Fibroblast of pulmonary artery (primary cell): ENCODE data around the gene HAGH.
A peak's percentile ranks its signal among the peaks of the same experiment; 100 is the strongest.

Experiments used
- DNase-seq: peaks from one replicate; pipeline ENCODE4 v3.0.0-alpha.2; 2010; ENCODE audit warnings: low read depth
- H3K4me3 ChIP-seq: replicated peaks from 2 replicates; pipeline ENCODE4 v1.5.1; 2011; ENCODE audit warnings: low read depth, mild to moderate bottlenecking, control low read depth, low read length, moderate library complexity
- TF ChIP-seq, protein P1 (sequence below): IDR thresholded peaks from 2 replicates; pipeline ENCODE4 v1.5.1; 2011; ENCODE audit warnings: mild to moderate bottlenecking, control low read depth, low read length, inconsistent platforms; ENCODE audit errors: missing control alignments

The HAGH gene

DNA sequence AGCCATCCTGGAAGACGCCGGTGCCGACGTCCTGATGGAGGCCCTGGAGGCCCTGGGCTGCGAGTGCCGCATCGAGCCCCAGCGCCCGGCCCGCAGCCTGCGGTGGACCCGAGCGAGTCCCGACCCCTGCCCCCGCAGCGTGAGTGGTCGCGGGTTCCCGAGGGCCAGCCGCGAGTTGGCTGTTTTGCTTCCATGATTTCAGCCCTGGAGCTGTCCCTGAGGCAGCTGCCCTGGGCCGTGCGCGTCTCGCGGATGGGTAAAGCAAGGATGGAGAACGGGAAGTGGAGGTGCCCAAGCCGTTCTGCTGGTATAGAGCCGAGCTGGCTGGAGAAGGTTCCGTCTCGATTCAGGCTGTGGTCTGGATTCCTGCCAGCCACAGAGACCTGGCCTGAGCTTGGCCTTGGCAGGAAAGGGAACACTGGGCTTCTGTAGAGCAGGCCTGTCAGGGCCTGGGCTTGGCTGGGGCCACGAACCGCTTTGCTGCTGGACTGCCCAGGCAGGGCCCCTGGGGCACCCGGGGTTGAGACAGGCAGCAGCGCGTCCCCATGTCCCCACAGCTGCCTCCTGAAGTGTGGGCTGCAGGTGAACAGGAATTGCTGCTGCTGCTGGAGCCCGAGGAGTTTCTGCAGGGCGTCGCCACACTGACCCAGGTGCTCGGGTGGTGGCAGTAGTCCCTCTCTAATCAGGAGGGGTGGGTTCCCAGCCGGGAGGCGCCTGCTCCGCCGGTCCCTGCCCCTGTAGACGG, 52.8 kb downstream of the HAGH start:
- DNase-seq: no peak
- TF ChIP-seq, protein P1, sequence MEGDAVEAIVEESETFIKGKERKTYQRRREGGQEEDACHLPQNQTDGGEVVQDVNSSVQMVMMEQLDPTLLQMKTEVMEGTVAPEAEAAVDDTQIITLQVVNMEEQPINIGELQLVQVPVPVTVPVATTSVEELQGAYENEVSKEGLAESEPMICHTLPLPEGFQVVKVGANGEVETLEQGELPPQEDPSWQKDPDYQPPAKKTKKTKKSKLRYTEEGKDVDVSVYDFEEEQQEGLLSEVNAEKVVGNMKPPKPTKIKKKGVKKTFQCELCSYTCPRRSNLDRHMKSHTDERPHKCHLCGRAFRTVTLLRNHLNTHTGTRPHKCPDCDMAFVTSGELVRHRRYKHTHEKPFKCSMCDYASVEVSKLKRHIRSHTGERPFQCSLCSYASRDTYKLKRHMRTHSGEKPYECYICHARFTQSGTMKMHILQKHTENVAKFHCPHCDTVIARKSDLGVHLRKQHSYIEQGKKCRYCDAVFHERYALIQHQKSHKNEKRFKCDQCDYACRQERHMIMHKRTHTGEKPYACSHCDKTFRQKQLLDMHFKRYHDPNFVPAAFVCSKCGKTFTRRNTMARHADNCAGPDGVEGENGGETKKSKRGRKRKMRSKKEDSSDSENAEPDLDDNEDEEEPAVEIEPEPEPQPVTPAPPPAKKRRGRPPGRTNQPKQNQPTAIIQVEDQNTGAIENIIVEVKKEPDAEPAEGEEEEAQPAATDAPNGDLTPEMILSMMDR: no peak
- H3K4me3 ChIP-seq: peak overlapping the region; percentile 74

DNA sequence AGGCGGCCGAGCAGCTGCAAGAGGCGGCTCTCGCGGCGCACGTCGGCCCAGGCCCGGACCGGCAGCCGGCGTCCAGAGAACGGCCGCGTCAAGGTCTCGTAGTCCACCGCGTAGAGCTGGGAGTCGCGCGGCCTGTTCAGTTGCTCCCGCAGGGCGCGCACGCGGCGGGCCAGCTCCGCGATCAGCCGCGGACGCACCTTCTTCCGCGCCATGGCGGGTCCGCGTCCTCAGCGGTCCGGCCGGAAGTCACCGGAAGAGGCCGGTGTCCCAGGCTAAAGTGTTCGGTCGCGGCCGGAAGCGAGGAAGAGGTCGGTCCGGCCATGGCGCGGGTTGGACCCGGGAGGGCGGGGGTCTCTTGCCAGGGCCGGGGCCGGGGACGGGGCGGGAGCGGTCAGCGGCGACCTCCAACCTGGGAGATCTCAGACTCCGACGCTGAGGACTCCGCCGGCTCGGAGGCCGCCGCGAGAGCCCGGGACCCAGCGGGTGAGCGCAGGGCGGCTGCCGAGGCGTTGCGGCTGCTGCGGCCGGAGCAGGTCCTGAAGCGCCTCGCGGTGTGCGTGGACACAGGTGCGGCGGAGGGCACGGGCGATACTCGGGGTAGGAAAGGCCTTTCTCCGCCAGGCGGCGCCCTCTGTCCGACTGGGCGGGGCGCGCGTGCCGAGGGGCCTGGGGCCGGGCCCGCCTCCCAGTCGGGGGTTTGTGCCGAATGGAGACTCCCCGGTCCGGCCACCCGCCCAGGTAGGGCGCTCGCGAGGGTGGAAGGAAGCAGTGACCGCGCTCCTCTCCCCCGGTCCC, 53.5 kb downstream of the HAGH start, which contains the start of gene MRPS34:
TSS of gene MRPS34 (minus strand) at position 227 of the 795 bp plus-strand sequence. CDS start at position 212, 15 bp downstream.
- peak; percentile 85 for DNase-seq
- H3K4me3 ChIP-seq: peak within 1 kb of the TSS; percentile 74
- TF ChIP-seq, protein P1: peak; percentile 37

DNA sequence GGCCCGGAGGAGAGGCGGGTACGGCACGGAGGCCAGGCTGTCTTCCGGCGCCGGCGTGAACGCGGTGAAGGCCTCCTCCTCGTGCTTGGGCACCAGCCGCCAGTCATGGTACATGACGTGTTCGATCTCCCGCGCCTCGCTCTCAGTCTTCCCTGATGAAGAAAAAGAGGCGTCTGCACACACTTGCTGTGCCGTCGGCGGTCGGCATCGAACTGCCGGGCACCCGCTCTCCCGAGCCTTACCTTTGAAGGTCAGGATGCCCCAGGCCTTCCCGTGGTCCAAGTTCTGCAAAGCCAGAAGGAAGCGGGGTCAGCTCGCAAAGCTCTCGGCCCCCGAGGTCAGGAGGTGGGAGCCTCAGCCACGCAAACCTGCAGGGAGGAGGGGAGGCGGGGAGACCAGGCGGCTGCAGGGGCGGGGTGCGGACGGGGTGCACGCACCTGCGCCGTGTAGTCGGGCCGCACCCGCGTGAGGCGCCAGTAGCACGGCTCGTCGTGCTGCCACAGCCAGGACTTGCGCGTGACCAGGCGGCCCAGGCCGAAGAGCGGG, 54.2 kb downstream of the HAGH start, which contains the start of gene EME2:
TSS of gene EME2 (plus strand) at position 449 of the 546 bp plus-strand sequence. CDS start 418 bp downstream, outside the sequence.
- TF ChIP-seq, protein P1: no peak
- H3K4me3 ChIP-seq: peak within 1 kb of the TSS; percentile 74
- DNase-seq: no peak

DNA sequence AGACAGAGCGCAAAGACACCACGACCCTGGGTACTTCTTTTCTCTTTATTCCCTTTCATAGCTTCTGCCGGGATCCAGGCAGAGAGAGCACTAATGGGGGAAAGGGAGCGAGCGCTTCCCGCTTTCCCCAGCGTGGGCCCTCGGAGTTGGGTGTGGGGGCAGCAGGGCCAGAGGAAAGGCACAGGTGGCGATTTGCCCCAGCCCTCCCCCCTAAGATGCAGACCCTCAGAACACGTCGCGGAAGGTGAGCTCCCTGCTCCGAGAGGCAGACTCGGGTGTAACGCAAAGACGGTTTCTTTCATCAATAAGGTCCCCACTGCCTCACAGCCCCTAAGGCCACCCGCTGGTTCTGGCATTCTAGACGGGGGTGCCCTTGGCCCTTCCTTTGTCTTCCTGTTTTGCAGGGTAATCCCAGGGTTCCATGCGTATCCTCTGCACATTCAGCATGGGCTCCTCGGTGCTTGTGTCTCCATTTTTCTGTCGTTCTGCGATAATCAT, 54.7 kb downstream of the HAGH start:
- TF ChIP-seq, protein P1: no peak
- peak overlapping the region; percentile 74 for H3K4me3 ChIP-seq
- DNase-seq: no peak

DNA sequence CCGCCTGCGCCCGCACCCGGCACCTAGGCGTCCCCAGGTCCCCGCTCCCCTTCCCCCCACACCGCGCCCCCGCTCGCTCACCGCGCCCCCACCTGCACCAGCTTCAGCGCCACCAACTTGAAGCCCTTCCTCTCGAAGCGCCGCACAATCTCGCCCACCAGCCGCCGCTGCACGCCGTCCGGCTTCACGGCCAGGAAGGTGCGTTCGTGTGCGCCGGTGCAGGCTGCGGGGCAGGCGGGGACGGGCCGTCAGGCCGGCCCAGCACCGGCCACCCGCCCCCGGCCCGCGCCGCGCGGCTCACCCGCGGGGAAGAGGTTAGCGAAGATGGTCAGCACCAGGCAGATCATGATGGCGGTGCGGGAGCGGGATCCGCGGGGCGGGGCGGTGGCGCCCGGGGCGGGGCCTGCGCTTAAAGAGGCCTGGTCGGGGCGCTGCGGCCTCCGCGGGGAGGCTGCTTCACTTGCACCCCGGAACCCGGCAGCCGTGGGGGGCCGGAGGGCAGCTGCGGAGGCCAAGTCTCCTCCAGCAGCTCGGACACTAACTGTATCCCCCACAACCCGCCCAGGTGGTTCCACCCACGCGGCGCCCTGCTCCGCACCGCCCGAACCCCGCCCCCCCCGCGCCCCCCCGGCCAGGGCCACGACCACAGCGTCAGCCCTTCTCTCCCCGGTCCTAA, 55.3 kb downstream of the HAGH start, which contains the start of gene NME3:
TSS of gene NME3 (minus strand) at position 356 of the 676 bp plus-strand sequence. CDS start at position 347, 9 bp downstream.
- TF ChIP-seq, protein P1: no peak
- DNase-seq: peak; percentile 59
- H3K4me3 ChIP-seq: peak within 1 kb of the TSS; percentile 74
